CD4-positive, alpha-beta T cell treated with Interleukin-4 for 1 hour (primary cell): ENCODE data around the gene PWWP2B.

Source experiments
- DNase-seq, 2 donors: peaks; one replicate each; pipeline ENCODE4 v3.0.0-alpha.2; 2020 to 2022

The PWWP2B gene

DNA sequence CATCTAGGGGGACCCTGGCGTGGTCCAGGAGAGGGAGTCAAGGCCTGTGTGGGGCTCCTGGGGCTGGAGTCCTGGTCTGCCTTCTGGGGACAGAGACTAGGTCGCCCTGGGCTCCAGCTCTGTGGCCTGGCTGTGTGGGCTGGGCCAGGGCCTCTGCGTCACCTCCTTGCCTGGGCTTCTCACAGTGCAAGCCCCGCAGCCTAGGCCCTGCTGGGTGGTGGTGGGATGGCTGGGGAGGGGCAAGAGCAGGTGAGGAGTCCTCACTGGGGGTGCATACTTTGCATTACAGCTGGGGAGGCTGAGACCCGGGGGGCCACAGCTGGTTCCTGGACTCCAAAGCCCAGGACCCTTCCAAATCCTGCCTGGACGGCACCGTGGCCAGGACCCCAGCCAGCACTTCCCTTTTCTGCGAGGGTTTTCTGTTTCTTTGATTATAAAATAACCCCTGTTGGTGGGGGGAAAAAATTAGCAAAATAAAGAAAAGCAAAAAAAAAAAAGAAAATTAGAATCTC lies 23.5 kb downstream of the PWWP2B start:
- DNase-seq, result no peak

DNA sequence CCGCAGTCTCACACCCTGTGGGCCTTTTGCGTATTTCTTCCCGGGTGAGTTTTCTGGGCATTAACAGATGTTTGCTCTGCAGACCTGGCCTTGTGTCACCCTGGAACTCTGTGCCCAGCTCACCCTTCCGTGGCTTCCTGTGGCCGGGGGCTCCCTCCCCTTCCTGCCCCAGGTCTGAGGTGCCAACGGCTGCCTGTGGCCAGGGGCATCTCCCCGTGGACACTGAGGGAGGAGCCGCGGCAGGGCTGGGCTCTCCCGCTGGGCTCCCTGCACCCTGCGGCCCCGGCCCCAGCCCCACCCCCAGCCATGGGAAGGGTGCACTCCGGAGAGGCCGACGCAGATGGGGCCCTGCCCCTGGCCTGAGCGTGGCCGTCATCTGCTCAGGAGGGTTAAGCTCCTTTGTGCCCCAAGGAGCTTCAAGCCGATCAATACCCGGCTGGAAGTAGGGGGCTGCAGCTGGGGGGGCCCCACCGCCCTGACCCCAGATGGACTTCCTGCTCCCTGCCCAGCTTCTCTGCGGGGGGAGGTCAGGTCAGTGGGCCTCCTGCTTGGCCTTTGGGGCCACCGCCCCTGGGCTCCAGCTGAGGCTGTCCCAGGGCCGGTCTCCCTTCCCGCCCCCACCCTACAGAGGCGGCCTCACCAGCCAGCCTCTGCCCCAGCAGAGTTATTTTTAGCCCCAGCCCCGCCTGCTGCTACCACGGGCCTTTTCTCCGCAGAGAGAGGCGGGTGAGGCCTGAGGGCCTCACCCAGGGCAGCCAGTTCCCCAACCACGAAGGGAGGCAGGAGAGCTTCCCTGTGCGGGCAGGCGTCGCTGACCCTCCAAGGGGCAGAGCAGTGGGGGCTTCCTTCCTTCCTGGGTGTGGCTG lies 24.2 kb downstream of the PWWP2B start:
- peak; percentile 30 to 68 for DNase-seq

DNA sequence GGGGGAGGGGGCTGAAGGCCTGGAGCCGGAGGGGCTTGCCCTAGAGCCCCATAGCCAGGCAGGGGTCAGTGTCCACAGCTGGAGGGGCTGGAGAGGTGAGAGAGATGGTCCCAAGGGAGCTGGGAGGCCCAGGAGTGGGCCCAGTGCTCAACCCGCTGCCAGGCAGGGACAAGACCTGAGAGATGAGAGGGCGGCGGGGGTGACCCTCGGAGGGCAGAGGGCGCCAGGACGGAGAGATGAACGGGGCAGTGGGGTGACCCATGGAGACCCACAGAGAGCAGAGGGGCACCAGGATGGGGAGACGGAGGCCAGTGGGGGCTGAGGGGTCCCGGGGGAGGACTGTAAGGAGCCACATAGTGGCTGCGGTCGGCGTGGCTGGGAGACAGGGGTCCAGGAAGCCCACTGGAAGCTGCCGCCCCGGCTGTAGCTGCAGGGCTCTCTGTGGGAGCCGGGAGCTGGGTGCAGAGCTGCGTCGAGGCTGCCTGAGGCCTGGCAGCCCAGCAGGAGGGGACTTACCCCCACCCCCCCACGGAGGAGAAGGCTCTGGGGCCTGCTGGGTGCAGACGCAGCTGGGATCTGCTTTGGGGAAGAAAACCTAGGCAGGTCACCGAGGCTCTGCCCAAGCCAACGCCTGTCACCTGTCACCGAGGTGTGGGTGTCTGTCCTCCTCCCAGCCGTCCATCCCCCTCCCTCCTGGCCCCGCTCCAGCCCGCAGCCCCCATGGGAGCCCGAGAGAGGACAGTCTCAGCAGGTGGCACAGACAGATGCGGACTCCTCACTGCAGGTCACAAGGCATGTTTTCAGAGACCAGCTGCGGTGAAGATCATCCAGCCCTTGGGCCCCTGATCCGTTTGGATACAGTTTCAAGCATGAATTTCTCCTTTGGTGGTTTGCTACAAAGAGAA lies 25.1 kb downstream of the PWWP2B start:
- DNase-seq, result peak in 1 of 2 donors; percentile 58

DNA sequence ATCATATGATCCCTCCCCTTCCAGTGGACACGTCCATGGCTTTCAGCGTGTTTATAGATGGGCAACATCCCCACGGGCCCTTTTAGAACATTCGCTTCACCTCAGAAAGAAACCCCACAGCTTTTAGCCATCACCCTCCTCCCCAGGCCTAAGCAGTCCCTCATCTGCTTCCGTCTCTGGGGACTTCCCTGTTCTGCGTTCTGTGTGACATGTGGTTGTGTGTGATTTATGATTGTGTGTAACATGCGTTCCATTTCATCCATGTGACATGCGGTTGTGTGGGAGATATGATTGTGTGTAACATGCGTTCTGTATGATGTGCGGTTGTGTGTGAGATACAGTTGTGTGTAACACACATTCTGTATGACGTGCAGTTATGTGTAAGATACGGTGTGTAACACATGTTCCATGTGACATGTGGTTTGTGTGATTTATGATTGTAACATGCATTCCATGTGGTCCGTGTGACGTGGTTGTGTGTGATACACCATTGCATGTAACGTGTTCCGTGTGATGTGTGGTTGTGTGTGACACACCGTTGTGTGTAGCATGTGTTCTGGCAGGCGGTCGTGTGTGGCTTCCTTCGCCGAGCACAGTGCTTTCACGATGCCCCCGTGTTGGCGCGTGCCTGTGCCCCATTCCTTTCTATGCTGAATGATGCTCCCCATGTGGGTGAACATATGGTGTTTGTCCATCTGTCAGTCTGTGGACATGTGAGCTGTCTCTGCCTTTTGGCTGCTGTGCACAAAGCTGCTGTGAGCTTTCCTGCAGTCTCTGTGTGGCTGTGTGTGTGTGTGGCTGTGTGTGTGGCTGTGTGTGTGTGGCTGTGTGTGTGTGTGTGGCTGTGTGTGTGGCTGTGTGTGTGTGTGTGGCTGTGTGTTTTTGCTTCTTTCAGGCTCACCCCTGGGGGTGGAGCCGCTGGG lies 26.2 kb downstream of the PWWP2B start:
- peak in 1 of 2 donors; percentile 53 for DNase-seq

DNA sequence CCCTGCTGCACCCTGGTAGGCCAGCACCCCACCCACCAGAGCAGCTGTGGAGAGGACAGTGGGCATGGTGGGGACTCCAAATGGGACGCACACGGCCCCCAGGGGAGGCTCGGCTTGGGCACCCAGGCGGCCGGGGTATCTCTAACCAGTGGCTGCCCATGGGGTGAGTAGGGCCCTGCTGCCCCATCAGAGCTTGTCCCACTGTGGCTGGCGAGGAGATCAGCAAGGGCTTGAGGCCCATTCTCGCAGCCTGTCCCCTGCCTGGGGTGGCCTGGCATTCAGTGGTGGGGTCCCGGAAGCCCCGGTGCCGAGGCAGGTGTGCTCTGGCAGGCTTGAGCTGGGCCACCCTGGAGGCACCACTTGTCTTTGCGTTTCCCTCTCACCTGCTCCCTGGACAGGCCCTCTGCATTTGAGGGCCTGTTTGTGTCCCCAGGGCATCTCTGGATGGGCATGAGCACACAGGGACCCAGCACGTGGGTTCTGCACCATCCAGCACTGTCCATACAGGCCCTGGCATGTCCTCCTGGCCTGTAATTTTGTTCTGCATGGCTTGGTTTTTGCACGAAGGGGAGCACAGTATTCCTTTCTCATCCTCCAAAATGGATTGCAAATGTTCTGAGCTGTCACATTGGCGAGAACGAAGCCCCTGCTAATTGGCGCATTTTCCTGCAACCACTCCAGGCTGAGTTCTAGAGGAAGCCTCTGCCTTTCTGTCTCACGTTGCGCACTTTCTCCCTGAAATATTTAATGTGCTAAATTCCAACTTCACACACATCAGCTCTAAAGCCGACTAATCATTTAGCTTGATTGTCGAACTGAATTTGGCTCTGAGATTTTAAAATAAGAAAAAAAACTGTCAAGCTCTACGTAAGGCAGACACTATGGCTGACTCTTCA lies 27.2 kb downstream of the PWWP2B start:
- no peak for DNase-seq

DNA sequence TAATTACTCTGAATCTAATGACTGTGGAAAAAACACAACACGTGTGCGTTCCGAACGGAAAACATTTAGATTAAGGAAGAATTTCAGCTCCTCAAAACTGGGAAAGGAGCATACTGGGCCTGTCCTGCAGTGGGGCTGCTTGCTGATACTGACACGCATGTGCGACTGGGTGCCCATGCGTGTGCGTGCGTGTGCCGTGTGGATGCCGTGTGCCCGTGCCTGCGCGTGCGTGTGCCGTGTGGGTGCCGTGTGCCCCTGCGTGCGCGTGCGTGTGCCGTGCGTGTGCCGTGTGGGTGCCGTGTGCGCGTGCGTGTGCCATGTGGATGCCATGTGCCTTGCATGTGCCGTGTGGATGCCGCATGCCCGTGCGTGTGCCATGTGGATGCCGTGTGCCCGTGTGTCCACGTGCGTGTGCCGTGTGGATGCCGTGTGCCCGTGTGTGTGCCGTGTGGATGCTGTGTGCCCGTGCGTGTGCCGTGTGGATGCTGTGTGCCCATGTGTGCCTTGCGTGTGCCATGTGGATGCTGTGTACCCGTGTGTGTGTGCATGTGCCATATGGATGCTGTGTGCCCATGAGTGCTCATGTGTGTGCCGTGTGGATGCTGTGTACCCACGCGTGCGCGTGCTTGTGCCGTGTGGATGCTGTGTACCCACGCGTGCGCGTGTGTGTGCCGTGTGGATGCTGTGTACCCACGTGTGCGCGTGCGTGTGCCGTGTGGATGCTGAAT lies 28.2 kb downstream of the PWWP2B start:
- no peak for DNase-seq

DNA sequence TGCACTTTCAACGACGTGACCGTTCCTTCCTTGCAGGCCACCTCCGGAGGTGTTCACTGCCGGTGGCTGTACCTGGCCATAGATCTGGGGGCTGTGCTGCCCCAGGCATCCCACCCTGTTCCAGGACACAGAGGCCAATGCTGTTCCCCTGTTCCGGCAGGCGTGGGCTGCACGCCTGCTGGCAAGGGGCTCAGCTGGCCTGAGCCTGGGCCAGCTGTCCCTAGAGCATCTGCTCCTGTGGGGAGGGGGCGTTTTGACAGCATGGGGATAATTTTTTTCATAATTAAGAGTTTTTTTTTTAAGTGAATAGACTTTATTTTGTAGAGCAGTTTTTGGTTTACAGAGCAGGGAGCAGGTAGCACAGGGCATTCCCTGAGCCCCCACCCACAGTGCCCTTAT lies 28.8 kb downstream of the PWWP2B start:
- DNase-seq, result no peak

DNA sequence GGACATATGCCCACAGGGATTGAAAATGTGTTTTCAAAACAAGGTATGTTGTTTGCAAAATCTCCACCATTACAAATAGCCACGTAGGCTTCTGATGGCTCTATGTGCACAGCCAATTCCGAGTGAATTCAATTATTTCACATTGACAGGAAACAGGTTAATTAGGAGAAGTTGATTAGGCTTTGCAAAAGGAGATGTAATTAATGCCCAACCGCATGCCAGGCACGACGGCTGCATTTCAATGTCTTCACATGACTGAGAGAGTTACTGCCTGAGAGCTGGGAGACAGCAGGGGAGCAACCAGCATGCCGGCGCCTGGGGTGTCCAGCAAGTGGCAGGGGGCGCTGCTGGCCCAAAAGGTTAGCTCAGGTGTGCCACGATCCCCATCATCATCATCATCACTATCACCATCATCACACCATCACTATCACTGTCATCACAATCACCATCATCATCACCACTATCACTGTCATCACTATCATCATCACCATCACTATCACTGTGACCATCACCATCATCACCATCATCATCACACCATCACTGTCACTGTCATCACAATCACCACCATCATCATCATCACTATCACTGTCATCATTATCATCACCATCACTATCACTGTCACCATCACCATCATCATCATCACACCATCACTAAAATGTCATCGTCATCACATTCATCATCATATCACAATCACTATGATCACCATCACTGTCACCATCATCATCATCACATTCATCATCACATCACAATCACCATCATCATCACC lies 30.2 kb downstream of the PWWP2B start:
- DNase-seq, result no peak

DNA sequence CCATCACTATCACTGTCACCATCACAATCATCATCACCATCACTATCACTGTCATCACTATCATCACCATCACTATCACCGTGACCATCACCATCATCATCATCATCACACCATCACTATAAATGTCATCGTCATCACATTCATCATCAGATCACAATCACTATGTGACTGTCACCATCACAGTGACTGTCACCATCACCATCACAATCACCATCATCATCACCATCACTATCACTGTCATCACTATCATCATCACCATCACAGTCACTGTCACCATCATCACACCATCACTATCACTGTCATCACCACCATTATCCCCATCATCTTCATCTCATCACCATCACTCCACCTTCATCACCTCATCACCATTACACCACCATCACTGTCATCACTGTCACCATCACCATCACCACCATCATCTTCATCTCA lies 31.0 kb downstream of the PWWP2B start:
- no peak for DNase-seq

DNA sequence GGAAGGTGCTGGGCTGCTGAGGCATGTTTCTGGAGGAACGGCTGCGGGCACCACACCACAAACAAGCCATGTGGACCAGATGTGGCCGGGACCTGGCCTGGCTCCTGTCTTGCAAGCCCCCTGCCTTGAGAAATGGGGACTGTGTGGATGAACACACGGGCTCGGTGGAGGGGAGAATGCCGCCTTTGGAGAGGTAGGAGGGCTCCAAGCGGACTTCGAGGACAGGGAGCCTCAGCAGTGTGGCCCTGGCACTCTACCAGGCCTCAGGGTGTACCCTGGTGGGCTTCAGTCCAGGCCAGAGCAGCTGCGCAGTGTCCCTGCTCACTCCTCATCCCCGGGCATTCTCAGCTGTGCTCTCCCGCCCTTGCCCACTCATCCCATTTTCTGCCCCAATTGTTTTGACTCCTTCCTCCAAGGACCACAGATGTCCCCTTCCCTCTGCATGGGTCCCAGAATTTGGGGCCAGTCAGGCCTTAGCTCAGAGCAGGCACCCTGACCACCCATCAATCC lies 31.5 kb downstream of the PWWP2B start:
- DNase-seq, result no peak

DNA sequence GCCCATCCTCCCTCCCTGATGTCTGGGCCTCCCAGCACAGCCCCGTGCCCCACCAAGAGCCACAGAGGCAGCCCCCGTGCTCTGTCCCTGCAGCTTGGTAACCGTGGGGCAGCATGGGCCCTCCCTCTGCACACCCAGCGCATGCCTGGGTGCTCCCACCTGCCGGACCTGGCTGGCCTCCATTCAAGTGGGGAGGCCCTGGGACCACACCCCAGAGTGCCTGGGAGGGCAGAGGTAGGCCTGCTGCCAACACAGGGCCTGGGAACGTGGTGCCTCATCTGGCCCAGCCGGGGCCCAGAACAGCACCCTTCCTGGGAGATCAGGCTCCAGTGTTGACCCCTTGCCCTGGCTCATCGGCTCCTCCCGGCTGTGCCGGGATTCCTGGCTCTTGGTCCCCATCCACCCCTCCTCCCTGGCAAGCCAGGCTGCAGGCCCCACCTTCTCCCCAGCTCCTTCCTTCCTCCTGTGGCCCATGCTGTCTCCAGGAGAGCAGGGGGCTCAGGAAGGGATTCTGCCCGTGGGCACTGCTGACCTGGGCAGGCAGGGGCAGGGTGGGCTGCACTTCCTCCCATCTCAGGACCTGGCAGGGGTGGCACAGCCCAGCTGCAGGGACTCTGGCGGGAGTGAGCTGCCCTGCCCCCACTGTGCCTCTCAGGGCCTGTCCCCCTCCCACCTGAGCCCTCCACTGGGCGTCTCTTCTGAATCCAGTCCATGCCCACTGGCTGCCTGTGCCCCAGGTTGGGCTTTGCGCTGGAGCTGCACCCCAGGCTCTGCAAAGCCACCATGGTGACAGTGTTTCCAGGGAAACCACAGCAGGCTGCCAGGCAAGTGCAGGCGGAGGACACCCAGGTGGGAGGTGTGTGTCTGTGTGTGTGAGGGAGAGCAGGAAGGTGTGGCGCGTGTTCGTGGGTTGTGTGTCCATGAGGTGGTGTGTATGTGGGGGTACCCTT lies 32.6 kb downstream of the PWWP2B start:
- DNase-seq, result no peak

DNA sequence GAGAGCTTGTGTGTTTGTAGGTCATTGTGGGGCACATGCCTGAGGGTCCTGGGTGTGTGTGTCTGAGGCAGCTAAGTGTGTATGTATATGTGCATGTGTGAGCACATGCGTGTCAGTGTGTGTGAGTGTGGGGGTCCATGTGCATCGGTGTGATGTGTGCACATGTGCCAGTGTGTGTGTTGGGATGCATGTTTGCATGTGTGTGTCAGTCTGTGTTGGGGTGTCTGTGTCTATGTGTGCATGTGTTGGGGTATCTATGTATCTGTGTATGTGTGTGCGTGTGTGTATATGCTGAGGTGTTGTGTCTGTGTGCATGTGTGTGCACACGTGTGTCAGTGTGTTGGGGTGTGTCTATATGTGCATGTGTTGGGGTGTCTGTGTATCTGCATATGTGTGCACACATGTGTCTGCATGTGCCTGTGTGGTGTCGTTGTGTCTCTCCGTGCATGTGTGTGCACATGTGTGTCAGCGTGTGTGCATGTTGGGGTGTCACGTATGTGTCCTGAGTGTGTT lies 33.3 kb downstream of the PWWP2B start:
- DNase-seq, result no peak

DNA sequence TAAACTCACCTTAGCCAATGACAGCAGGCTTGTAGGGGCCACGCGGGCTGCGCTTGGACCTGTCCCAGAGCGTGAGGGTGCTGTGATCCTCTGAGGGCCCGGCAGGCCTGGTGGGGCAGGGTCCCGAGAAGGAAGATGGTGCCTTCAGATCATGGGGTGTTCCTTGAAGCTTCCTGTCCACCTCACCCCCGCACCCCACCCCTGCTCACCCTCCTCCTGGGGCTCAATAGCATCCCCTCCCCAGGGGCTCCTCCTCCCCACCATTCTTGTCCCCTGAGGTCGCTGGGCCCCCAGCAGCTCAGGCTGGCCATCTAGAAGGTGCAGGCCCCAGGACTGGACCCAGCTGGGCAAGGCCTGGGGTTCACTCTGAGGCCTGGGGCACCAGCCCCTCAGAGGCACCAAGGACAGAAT lies 33.9 kb downstream of the PWWP2B start:
- no peak for DNase-seq

DNA sequence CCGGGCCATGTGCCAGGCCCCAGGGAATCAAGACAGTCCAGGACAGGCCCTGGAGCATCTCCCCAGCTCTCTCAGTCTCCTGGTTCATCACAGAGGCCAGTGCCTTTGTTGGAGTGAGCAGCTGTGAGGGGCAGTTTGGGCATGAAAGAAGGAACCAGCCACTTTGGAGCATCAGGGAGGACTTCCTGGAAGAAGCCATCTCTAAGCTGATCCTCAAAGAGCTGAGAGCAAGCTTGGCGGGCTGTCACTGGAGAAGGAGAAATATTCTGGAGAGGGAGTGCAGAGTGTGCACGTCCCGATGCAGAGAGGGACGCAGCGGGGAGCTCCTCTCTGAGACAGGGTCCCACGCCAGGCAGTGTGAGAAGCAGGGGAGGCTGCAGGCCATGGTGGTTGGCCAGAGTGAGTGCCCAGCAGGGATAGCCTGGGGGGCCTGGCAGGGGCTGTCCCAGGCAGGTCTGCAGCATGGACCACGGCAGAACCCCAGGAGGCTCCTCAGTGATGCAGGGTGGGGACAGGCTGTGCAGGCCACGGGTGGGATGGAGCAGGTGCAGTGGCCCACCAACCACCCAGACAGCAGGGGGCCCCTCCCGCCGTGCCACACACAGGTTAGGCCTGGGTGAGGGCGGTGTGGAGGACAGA lies 34.7 kb downstream of the PWWP2B start:
- DNase-seq, result no peak

DNA sequence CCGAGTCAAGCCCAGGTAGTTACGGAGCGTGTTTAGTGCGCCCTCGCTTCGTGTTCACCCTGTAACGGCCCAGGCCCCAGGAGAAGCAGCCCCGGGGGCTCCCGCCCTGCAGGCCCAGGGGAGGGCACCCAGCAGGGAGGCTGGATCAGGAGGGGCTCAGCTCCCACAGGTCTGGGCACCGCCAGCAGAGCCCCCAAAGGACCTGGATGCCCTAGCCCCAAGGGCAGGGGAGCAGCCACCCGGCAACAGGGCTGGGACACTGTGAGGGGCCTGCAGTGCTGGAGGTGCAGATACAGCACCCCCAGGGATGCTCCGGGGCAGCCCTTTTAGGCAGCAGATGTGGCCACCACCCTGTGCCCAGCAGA lies 35.2 kb downstream of the PWWP2B start:
- no peak for DNase-seq

DNA sequence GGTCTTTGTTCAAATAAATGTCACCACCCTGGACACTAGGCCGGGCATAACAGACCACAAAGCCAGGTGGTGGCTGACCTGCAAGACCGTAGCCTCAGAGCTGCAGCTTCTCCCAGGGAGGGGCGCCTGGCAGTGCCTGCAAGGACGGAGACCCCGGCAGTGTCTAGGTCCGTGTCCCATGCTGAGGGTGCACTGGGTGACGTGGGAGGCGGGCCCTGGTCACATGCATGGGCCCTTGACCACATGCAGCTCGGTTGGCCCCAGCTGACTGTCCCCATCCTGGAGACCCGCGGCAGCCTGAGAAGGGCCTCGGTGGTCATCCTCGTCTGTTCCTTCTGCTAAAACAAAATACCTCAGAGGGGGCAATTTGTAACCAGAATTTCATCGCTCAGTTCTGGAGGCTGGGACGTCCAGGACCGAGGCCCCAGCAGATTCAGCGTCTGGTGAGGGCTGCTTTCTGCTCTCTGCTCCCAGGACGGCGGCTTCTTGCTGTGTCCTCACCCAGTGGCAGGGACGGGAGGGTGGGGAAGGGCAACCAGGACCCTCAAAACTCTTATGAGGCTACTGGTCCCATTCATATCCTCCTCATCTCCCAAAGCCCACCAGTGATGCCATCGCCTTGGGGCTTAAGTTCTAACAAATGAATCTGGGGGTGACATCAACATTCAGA lies 36.8 kb downstream of the PWWP2B start:
- no peak for DNase-seq

DNA sequence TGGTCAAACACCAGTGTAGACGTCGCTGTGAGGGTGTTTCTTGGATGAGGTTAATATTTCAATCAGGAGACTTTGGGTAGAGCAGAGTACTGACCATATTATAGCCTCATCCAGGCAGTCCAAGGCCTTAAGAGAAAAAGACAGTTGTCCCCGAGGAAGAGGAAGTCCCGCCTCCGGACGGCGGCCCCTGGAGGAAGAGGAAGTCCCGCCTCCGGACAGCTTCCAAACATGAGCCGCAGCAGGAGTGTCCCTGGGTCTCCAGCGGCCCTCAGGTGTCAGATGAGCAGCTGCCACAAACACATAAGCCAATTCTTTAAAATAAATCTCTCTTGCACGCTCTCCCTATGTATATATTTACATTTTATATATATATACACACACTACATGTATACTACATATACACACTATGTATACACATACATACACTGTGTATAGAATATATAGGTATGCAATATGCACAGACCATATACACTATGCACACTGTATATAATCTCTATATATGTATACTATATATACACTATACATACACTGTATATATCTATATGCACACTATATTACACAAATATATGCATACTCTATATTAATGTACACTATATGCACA lies 37.5 kb downstream of the PWWP2B start:
- DNase-seq, result peak; percentile 60 to 68
